ENCODE results near the gene VTA1.
"Not testable (repeated sequence)": the region's sequence is repeated elsewhere in the genome, so short reads cannot be mapped to it uniquely, and the experiment has no call there.

The VTA1 gene

DNA sequence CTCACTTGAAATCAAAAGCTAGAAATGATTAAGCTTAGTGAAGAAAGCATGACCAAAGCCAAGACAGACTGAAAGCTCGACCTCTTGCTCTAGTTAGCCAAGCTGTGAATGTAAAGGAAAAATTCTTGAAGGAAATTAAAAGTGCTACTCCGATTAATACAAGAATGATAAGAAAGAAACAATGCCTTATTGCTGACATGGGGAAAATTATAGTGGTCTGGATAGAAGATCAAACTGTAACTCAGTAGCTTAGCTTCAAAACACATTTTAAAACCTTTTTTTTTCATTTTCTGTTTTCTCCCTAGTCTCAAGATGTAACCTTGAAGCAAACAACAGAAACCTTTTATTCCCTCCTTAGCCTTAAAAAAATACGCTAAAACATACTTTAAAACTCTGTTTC lies 25.7 kb upstream of the VTA1 start:
- no peak overlapping the region for H3K4me3 ChIP-seq (replicated peaks; ENCODE audit: low read depth, low read length)
- DNase-seq (ENCODE audit: low read depth) = no peak
- no peak for TF ChIP-seq CTCF (IDR thresholded peaks at IDR 0.05; ENCODE audit: low read length, missing control alignments)

- TF ChIP-seq CTCF (IDR thresholded peaks at IDR 0.05; ENCODE audit: low read length, missing control alignments) = no peak
- DNase-seq (ENCODE audit: low read depth) = no peak
Observed at GRCh38 chr6:142130814-142131213, 16.2 kb upstream of the VTA1 start.

DNA sequence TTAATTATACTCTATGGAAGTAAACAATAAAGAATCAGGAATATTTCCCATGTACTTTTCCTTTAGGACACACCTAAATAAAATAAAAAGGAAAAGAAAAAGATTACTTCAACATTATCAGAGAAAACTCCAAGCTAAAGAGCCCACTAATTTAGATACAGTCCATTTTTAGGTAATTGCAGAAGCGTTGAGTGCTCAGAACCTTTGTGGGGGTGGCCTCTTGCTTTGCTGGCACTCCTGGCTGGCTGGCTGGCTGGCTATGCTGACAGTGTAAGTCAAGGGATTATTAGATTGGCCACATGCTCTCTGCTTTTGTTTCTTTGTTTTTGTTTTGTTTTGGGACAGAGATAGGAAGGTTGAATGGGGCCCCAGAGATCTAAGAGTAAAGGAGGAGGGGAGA lies 14.4 kb upstream of the VTA1 start, which contains the start of gene GJE1:
Gene GJE1, plus strand, starts transcription at position 301 of the 400 bp plus-strand sequence. CDS start 234 bp downstream, outside the sequence.
- H3K4me3 ChIP-seq (replicated peaks; ENCODE audit: low read depth, low read length) = no peak within 1 kb of the TSS
- TF ChIP-seq CTCF (IDR thresholded peaks at IDR 0.05; ENCODE audit: low read length, missing control alignments) = no peak
- DNase-seq (ENCODE audit: low read depth) = no peak

More at GRCh38 chr6:142130814-142131213, 16.2 kb upstream of the VTA1 start:
- no peak overlapping the region for H3K4me3 ChIP-seq (replicated peaks; ENCODE audit: low read depth, low read length)

DNA sequence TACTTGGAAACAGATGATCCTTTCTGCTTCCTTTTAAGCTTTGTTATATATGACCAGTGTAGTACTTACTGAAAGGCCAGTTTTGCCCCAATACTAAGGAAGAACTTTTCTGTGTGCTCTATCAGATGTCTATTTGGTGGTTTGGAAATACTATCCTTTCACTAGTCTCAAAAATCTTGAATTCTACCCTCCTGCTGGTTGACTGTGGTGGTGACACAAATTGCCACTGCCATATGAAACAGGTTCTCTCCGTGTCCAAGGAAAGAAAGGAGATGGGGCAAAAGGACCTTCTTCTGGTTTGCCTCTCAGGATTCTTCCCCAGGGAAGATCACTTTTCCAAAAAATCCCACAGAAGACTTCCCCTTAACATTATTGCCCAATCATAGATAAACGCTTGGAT lies 8.2 kb upstream of the VTA1 start:
- DNase-seq (ENCODE audit: low read depth) = no peak
- TF ChIP-seq CTCF (IDR thresholded peaks at IDR 0.05; ENCODE audit: low read length, missing control alignments) = no peak
- no peak overlapping the region for H3K4me3 ChIP-seq (replicated peaks; ENCODE audit: low read depth, low read length)

GRCh38 chr6:142141531-142141930 lies 5.5 kb upstream of the VTA1 start:
- DNase-seq (ENCODE audit: low read depth); H3K4me3 ChIP-seq (replicated peaks; ENCODE audit: low read depth, low read length): not testable (repeated sequence)

DNA sequence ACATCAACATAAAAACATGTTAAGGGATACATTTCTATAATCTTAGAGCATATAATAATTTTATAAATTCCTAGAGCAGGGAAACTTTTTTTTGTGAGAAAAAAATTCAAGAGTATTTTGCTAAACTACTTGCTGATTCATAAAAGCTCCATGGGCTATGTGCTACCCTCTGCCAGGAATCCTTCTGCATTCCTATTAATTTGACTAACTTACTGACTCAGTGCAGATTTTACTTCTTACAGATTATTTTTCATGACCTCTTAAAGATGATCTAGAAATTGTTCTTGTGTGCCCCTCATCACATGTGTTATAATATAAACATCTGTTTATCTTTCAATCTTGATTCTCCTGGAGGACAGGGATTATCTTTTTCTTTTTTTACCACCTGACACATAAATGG lies 5.7 kb downstream of the VTA1 start:
- no peak for TF ChIP-seq CTCF (IDR thresholded peaks at IDR 0.05; ENCODE audit: low read length, missing control alignments)
- DNase-seq (ENCODE audit: low read depth) = peak; percentile 54

DNA sequence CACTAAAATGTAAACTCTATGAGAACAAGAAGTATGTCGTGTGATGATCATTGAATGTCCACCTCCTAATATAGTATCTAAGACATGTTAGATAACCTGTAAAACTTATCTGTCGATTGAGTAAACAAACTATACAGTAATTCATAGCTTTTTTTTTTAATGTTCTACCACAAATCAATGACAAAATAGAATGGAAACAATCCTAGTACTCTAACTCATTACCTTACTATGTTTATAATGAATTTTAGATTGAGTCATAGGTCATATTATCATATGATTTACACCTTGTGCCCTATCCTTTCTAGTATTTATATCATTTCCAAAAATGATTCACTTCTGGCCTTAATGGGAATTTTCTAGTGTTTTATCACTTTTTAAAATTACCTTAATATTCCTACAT lies 6.1 kb downstream of the VTA1 start:
- no peak for DNase-seq (ENCODE audit: low read depth)
- H3K4me3 ChIP-seq (replicated peaks; ENCODE audit: low read depth, low read length) = no peak overlapping the region
- TF ChIP-seq CTCF (IDR thresholded peaks at IDR 0.05; ENCODE audit: low read length, missing control alignments) = no peak

More for the DNA sequence above, 5.7 kb downstream of the VTA1 start:
- H3K4me3 ChIP-seq (replicated peaks; ENCODE audit: low read depth, low read length) = no peak overlapping the region

Measured in fibroblast of pulmonary artery (primary cell).